H1 (cell line): ENCODE results near the gene UCN3. TPM values are rescaled to one million over a fixed set of nuclear protein-coding genes. Genes with fewer than 3 reads are reported as not detected.

Source experiments
- CTCF ChIA-PET: fragments of 300-600 bp; sonication (Branson Sonifier 250); formaldehyde crosslinking; loops from one replicate; lab custom pipeline; 2021; ENCODE audit not compliant: partially characterized antibody; lab: Charles Lee
- POLR2A ChIA-PET: fragments of 300-600 bp; sonication (Branson Sonifier 250); formaldehyde crosslinking; loops from one replicate; lab custom pipeline; 2021; ENCODE audit warnings: inconsistent platforms; ENCODE audit not compliant: partially characterized antibody; lab: Charles Lee
- DNase-seq, 2 experiments: peaks; one replicate each; pipeline versions ENCODE4 v3.0.0 to v3.0.0-alpha.2; 2010 to 2022; ENCODE audit warnings: low spot score in 2 of 2, low read depth in 1 of 2, mixed read lengths in 1 of 2
- FAIRE-seq: peaks from 2 replicates; lab custom pipeline; 2011; peaks lifted over from hg19 to GRCh38; lab: Jason Lieb, UNC
- H2AFZ ChIP-seq: 2 replicates; pipeline ENCODE4 v1.8.1; 2012; ENCODE audit warnings: low read length, inconsistent platforms
- H2AK5ac ChIP-seq: 2 replicates; pipeline ENCODE4 v1.6.1; 2013; ENCODE audit warnings: low read depth, low read length
- H2BK120ac ChIP-seq: replicated peaks from 2 replicates; pipeline ENCODE3; 2013; ENCODE audit warnings: low read depth, low read length, inconsistent platforms
- H2BK12ac ChIP-seq: 2 replicates; pipeline ENCODE4 v1.6.1; 2013; ENCODE audit warnings: low read depth, low read length
- H2BK15ac ChIP-seq: 2 replicates; pipeline ENCODE4 v1.6.1; 2013; ENCODE audit warnings: low read length
- H2BK20ac ChIP-seq: 2 replicates; pipeline ENCODE4 v1.6.1; 2013; ENCODE audit warnings: low read length
- H2BK5ac ChIP-seq: 2 replicates; pipeline ENCODE4 v1.6.1; 2013; ENCODE audit warnings: low read depth, low read length
- H3K14ac ChIP-seq: 2 replicates; pipeline ENCODE4 v1.6.1; 2013; ENCODE audit warnings: inconsistent platforms; ENCODE audit not compliant: insufficient read length
- H3K18ac ChIP-seq: 2 replicates; pipeline ENCODE4 v1.6.1; 2013; ENCODE audit warnings: low read length; ENCODE audit errors: extremely low read depth
- H3K23ac ChIP-seq: 2 replicates; pipeline ENCODE4 v1.6.1; 2013; ENCODE audit warnings: inconsistent platforms; ENCODE audit not compliant: insufficient read length
- H3K23me2 ChIP-seq: 2 replicates; pipeline ENCODE4 v1.6.1; 2013; ENCODE audit warnings: low read depth, low read length
- H3K27ac ChIP-seq: 2 replicates; pipeline ENCODE4 v1.6.1; 2011; ENCODE audit warnings: low read depth, low read length, inconsistent platforms
- H3K27me3 ChIP-seq, 4 experiments: replicated peaks in 1 of 4; 1 replicate in 1 of 4; 2 replicates in 3 of 4; pipeline versions ENCODE4 v1.6.1 to v1.8.1; 2011 to 2013; ENCODE audit warnings: low read length in 3 of 4, mild to moderate bottlenecking in 3 of 4, inconsistent platforms in 2 of 4, mixed read lengths in 2 of 4, moderate library complexity in 1 of 4; ENCODE audit not compliant: control insufficient read depth in 3 of 4, insufficient read depth in 3 of 4; ENCODE audit errors: extremely low read depth in 1 of 4
- H3K36me3 ChIP-seq, 4 experiments: 2 replicates each; pipeline versions ENCODE4 v1.6.1 to v1.8.1; 2011 to 2013; ENCODE audit warnings: mild to moderate bottlenecking in 4 of 4, low read length in 3 of 4, moderate library complexity in 2 of 4, control low read depth in 1 of 4, inconsistent platforms in 1 of 4; ENCODE audit not compliant: insufficient read depth in 4 of 4, control insufficient read depth in 2 of 4
- H3K4ac ChIP-seq: replicated peaks from 2 replicates; pipeline ENCODE3; 2013; ENCODE audit warnings: low read length, low read depth, mixed read lengths, inconsistent platforms; ENCODE audit not compliant: insufficient read length
- H3K4me1 ChIP-seq, 4 experiments: replicated peaks in 1 of 4; 1 replicate in 1 of 4; 2 replicates in 3 of 4; pipeline versions ENCODE4 v1.6.1 to v1.8.1; 2011 to 2013; ENCODE audit warnings: low read length in 3 of 4, inconsistent platforms in 2 of 4, mixed read lengths in 1 of 4; ENCODE audit not compliant: insufficient read depth in 4 of 4, control insufficient read depth in 3 of 4
- H3K4me2 ChIP-seq, 2 experiments: 2 replicates each; pipeline versions ENCODE4 v1.6.1 to v1.8.1; 2011 to 2013; ENCODE audit warnings: low read depth in 2 of 2, low read length in 2 of 2, control low read depth in 1 of 2, inconsistent platforms in 1 of 2, mild to moderate bottlenecking in 1 of 2; ENCODE audit not compliant: insufficient read depth in 1 of 2
- H3K4me3 ChIP-seq, 4 experiments: fragments of 200-600, 300-600 bp in 1 of 4; sonication (generic), shearing (Covaris generic), sonication (Bioruptor Twin) in 1 of 4; 2 replicates each; pipeline versions ENCODE4 v1.5.1 to v1.8.1; 2011 to 2016; ENCODE audit warnings: low read length in 4 of 4, low read depth in 3 of 4, control low read depth in 2 of 4, inconsistent platforms in 2 of 4, mild to moderate bottlenecking in 2 of 4, mixed read lengths in 1 of 4, moderate library complexity in 1 of 4; ENCODE audit not compliant: insufficient read depth in 2 of 4; ENCODE audit errors: extremely low read depth in 1 of 4
- H3K56ac ChIP-seq: replicated peaks from 2 replicates; pipeline ENCODE3; 2013; ENCODE audit warnings: low read depth, mild to moderate bottlenecking, mixed read lengths, low read length, inconsistent platforms; ENCODE audit not compliant: insufficient read length
- H3K79me1 ChIP-seq: 2 replicates; pipeline ENCODE4 v1.6.1; 2013; ENCODE audit warnings: low read depth, low read length, control low read depth
- H3K79me2 ChIP-seq, 2 experiments: 2 replicates each; pipeline versions ENCODE4 v1.6.1 to v1.8.1; 2012 to 2013; ENCODE audit warnings: low read length in 2 of 2, mild to moderate bottlenecking in 2 of 2, inconsistent platforms in 1 of 2; ENCODE audit not compliant: insufficient read depth in 2 of 2, control insufficient read depth in 1 of 2
- H3K9ac ChIP-seq, 4 experiments: replicated peaks in 1 of 4; 1 replicate in 1 of 4; 2 replicates in 3 of 4; pipeline versions ENCODE4 v1.6.1 to v1.8.1; 2011 to 2013; ENCODE audit warnings: low read depth in 3 of 4, low read length in 3 of 4, control low read depth in 2 of 4, mild to moderate bottlenecking in 2 of 4, moderate library complexity in 2 of 4, inconsistent platforms in 1 of 4; ENCODE audit errors: extremely low read depth in 1 of 4
- H3K9me3 ChIP-seq, 2 experiments: 2 replicates each; pipeline versions ENCODE4 v1.6.1 to v1.8.1; 2012 to 2013; ENCODE audit warnings: mild to moderate bottlenecking in 2 of 2, moderate library complexity in 2 of 2, control low read depth in 1 of 2, inconsistent platforms in 1 of 2, low read depth in 1 of 2, low read length in 1 of 2, mixed read lengths in 1 of 2; ENCODE audit not compliant: insufficient read depth in 2 of 2
- H4K20me1 ChIP-seq, 2 experiments: replicated peaks in 1 of 2; 2 replicates each; pipeline versions ENCODE3 to v1.8.1; 2011 to 2013; ENCODE audit warnings: inconsistent platforms in 2 of 2, low read length in 2 of 2, mild to moderate bottlenecking in 1 of 2; ENCODE audit not compliant: insufficient read depth in 2 of 2, control insufficient read depth in 1 of 2
- H4K5ac ChIP-seq: 2 replicates; pipeline ENCODE4 v1.6.1; 2013; ENCODE audit warnings: low read length, low read depth, mixed read lengths, inconsistent platforms; ENCODE audit not compliant: insufficient read length
- H4K8ac ChIP-seq: 2 replicates; pipeline ENCODE4 v1.8.0; 2013; ENCODE audit warnings: mild to moderate bottlenecking, moderate library complexity, low read length, inconsistent platforms; ENCODE audit not compliant: insufficient read depth; ENCODE audit errors: extremely low read depth
- H4K91ac ChIP-seq: replicated peaks from 2 replicates; pipeline ENCODE3; 2013; ENCODE audit warnings: low read length, mixed read lengths, inconsistent platforms; ENCODE audit not compliant: insufficient read length
- ATF3 ChIP-seq: IDR thresholded peaks from 2 replicates; pipeline ENCODE4 v1.6.1; 2011; ENCODE audit warnings: low read depth, mild to moderate bottlenecking, low read length; ENCODE audit not compliant: insufficient read depth
- CHD2 ChIP-seq: IDR thresholded peaks from 2 replicates; pipeline ENCODE4 v1.6.1; 2012; ENCODE audit warnings: low read length, improper control_type of control experiment
- FOSL1 ChIP-seq: IDR thresholded peaks from 2 replicates; pipeline ENCODE4 v1.6.1; 2011; ENCODE audit warnings: mild to moderate bottlenecking, low read depth, low read length, moderate library complexity; ENCODE audit not compliant: insufficient read depth
- MAFK ChIP-seq: IDR thresholded peaks from 2 replicates; pipeline ENCODE4 v1.6.1; 2012; ENCODE audit warnings: low read depth, mild to moderate bottlenecking, improper control_type of control experiment, low read length
- NANOG ChIP-seq: IDR thresholded peaks from 2 replicates; pipeline ENCODE4 v1.6.1; 2011; ENCODE audit warnings: low read length, low read depth, mild to moderate bottlenecking, inconsistent platforms; ENCODE audit not compliant: insufficient read depth, poor library complexity, severe bottlenecking
- NRF1 ChIP-seq: IDR thresholded peaks from 2 replicates; pipeline ENCODE4 v1.6.1; 2011; ENCODE audit warnings: mild to moderate bottlenecking, low read depth, low read length, improper control_type of control experiment
- SIN3A ChIP-seq, 2 experiments: IDR thresholded peaks in 1 of 2; conservative IDR thresholded peaks in 1 of 2; 2 replicates each; pipeline ENCODE4 v1.6.1; 2011 to 2012; ENCODE audit warnings: low read length in 2 of 2, improper control_type of control experiment in 1 of 2, low read depth in 1 of 2, mild to moderate bottlenecking in 1 of 2
- WGBS, 2 experiments: shearing (Covaris generic) in 1 of 2; methylation state at CpG; one replicate each; pipeline versions ENCODE4 v1.1.6 to v1.1.7; 2013 to 2015; ENCODE audit warnings: low lambda C conversion rate in 2 of 2, mixed read lengths in 2 of 2, inconsistent platforms in 1 of 2, low coverage in 1 of 2, missing lambda C conversion rate in 1 of 2; ENCODE audit not compliant: insufficient replicate concordance in 2 of 2, insufficient coverage in 1 of 2, insufficient read length in 1 of 2; ENCODE audit errors: extremely low coverage in 1 of 2, missing lambda C conversion rate in 1 of 2; 5-methylcytosine and 5-hydroxymethylcytosine counted together
- polyA plus RNA-seq, 7 experiments: library from polyadenylated mRNA; depleted of rRNA in 3 of 7; stranded (reverse) in 5 of 7; unstranded in 2 of 7; fragments of >200 nt in 5 of 7; fragments of 200-250 nt in 2 of 7; gene quantifications; 1 replicate in 5 of 7; 2 replicates in 1 of 7; 4 replicates in 1 of 7; pipeline versions ENCODE4 v1.2.1 to v1.2.3, GENCODE V29; 2011 to 2013; ENCODE audit warnings: missing spikeins in 2 of 7, mixed read lengths in 2 of 7
- total RNA-seq: library from RNA; stranded (reverse); fragmentation: NEBNext Ultra II Directional; extraction: Animal tissue kit (Norgen Biotek cat#: 25700); gene quantifications from 2 replicates; pipeline ENCODE4 v1.2.1, GENCODE V29; 2021
- TF ChIP-seq, protein P1 (sequence below): IDR thresholded peaks from 2 replicates; pipeline ENCODE4 v1.6.1; 2012; ENCODE audit warnings: low read length, inconsistent platforms
- TF ChIP-seq, protein P2 (sequence below): IDR thresholded peaks from 2 replicates; pipeline ENCODE4 v1.6.1; 2012; ENCODE audit warnings: inconsistent platforms

UCN3 gene
- total and polyA plus RNA-seq, 2 of the 8 experiments (the other 6 are each of a cell fraction or from before 2014, with no cell fraction given) = not detected

GRCh38 chr10:5373891-5374611 is 9.3 kb downstream of the UCN3 start:
- no peak overlapping the region for H3K23ac ChIP-seq
- H3K14ac ChIP-seq = no peak overlapping the region
- H2BK120ac ChIP-seq = no peak overlapping the region
- H3K9ac ChIP-seq = no peak overlapping the region
- H3K23me2 ChIP-seq = peaks cover 15% of the 10 kb centered on the region
- no peak overlapping the region for H3K18ac ChIP-seq
- no peaks in the 10 kb centered on the region for H3K79me2 ChIP-seq
- no peak overlapping the region for H2BK20ac ChIP-seq
- H3K9me3 ChIP-seq = peaks cover 2 to 12% of the 10 kb centered on the region in 2 experiments; a peak in 3 of 4 replicates
- H3K56ac ChIP-seq = no peak overlapping the region
- no peak overlapping the region for H3K4ac ChIP-seq
- no peak overlapping the region for H3K27ac ChIP-seq
- H3K36me3 ChIP-seq = no peaks in the 10 kb centered on the region; a peak in 1 of 8 replicates
- peaks cover 0 to 3% of the 10 kb centered on the region in 2 experiments for H4K20me1 ChIP-seq
- H2BK15ac ChIP-seq = no peak overlapping the region
- no peaks in the 10 kb centered on the region for H3K27me3 ChIP-seq
- no peak overlapping the region for H3K4me3 ChIP-seq
- DNase-seq (peak in 1 of 2 experiments; percentile 39), FAIRE-seq (no peak)
- H3K79me1 ChIP-seq = no peaks in the 10 kb centered on the region
- H4K5ac ChIP-seq = no peak overlapping the region
- no peaks in the 10 kb centered on the region; a peak in 1 of 7 replicates for H3K4me1 ChIP-seq
- H2BK12ac ChIP-seq = no peak overlapping the region
- no peak overlapping the region for H4K91ac ChIP-seq
- no peak overlapping the region for H2BK5ac ChIP-seq
- H4K8ac ChIP-seq = no peak overlapping the region
- 94% methylated on average over 17 of the region's 22 CpGs; no CpG with 5 or more reads in 1 of the 2 experiments for WGBS, 2 experiments
- no peak overlapping the region for H2AK5ac ChIP-seq
- no peak overlapping the region for H3K4me2 ChIP-seq
- ChIA-PET POLR2A (no interaction called here), CTCF (interaction anchor here (0.6 to 1.6 kb wide), 6 partner anchors 10 to 524 kb away, joined by 3 to 5 read pairs (median 3); no protein-coding TSS in a partner anchor)
- no peak overlapping the region; the same call in 1 of the 2 replicates for H2AFZ ChIP-seq
- TF ChIP-seq NRF1 (no peak), ATF3 (no peak), SIN3A (conservative IDR thresholded peaks at IDR 0.05 in 1 of 2, IDR thresholded peaks at IDR 0.05 in 1 of 2; ENCODE audit: low read depth in 1 of 2, low read length in 2 of 2) (no peak), NANOG (no peak), CHD2 (no peak), MAFK (no peak), FOSL1 (no peak)
- TF ChIP-seq, protein P1, sequence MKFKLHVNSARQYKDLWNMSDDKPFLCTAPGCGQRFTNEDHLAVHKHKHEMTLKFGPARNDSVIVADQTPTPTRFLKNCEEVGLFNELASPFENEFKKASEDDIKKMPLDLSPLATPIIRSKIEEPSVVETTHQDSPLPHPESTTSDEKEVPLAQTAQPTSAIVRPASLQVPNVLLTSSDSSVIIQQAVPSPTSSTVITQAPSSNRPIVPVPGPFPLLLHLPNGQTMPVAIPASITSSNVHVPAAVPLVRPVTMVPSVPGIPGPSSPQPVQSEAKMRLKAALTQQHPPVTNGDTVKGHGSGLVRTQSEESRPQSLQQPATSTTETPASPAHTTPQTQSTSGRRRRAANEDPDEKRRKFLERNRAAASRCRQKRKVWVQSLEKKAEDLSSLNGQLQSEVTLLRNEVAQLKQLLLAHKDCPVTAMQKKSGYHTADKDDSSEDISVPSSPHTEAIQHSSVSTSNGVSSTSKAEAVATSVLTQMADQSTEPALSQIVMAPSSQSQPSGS = no peak
- TF ChIP-seq, protein P2, sequence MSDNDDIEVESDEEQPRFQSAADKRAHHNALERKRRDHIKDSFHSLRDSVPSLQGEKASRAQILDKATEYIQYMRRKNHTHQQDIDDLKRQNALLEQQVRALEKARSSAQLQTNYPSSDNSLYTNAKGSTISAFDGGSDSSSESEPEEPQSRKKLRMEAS = no peak
